ENCODE data around the gene LRP1-AS.

LRP1-AS gene

DNA sequence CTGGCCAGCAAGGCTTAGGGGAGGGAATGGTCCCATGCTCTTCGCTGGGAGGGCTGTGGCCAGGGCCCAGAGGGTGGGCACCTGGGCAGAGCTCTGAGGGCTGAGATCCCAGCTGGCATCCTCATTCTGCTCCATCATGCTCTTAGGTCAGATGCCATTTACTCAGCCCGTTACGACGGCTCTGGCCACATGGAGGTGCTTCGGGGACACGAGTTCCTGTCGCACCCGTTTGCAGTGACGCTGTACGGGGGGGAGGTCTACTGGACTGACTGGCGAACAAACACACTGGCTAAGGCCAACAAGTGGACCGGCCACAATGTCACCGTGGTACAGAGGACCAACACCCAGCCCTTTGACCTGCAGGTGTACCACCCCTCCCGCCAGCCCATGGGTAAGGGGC, 30.8 kb upstream of the LRP1-AS start:
- Histone ChIP-seq H3K27me3 (no peaks in the 10 kb centered on the region), H3K36me3 (no peaks in the 10 kb centered on the region), H3K4me1 (ENCODE audit: control insufficient read depth in 1 of 2, insufficient read depth in 1 of 2, low read depth in 1 of 2, low read length in 1 of 2) (no peaks in the 10 kb centered on the region), H3K27ac (no peak overlapping the region), H3K4me3 (ENCODE audit: low read depth in 1 of 2, low read length in 1 of 2) (no peak overlapping the region), H3K9me3 (no peaks in the 10 kb centered on the region)
- no peak for TF ChIP-seq CTCF (IDR thresholded peaks at IDR 0.05)

DNA sequence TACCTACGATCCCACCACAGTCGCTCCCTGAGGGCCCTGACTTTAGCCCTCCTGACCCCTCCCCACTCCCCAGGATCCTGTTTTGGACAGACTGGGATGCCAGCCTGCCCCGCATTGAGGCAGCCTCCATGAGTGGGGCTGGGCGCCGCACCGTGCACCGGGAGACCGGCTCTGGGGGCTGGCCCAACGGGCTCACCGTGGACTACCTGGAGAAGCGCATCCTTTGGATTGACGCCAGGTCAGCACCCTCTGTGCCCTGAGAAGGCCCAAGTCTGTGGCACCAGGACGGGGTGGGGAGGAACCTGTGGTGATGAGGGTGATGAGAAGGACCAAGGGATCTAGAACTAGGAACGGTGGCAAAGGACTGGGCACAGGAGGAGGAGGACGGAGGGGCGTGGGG, 29.9 kb upstream of the LRP1-AS start:
- H3K9me3 ChIP-seq = no peaks in the 10 kb centered on the region
- TF ChIP-seq CTCF (IDR thresholded peaks at IDR 0.05) = no peak
- no peaks in the 10 kb centered on the region for H3K36me3 ChIP-seq
- H3K4me1 ChIP-seq (ENCODE audit: control insufficient read depth in 1 of 2, insufficient read depth in 1 of 2, low read depth in 1 of 2, low read length in 1 of 2) = no peaks in the 10 kb centered on the region
- no peak overlapping the region for H3K4me3 ChIP-seq (ENCODE audit: low read depth in 1 of 2, low read length in 1 of 2)
- H3K27me3 ChIP-seq = no peaks in the 10 kb centered on the region
- H3K27ac ChIP-seq = no peak overlapping the region

DNA sequence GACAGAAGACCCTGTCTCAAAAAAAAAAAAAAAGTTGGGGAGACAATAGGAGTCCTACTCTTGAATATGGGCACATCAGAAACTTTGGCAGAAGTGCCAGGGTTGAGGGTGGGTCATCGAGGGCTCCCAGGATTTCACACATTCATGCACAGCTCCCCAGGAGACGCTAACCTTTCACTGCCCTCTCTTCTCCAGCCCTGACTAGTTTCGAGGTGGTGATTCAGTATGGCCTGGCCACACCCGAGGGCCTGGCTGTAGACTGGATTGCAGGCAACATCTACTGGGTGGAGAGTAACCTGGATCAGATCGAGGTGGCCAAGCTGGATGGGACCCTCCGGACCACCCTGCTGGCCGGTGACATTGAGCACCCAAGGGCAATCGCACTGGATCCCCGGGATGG, 29.4 kb upstream of the LRP1-AS start:
- Histone ChIP-seq H3K4me1 (ENCODE audit: control insufficient read depth in 1 of 2, insufficient read depth in 1 of 2, low read depth in 1 of 2, low read length in 1 of 2) (no peaks in the 10 kb centered on the region), H3K4me3 (ENCODE audit: low read depth in 1 of 2, low read length in 1 of 2) (no peak overlapping the region), H3K9me3 (no peaks in the 10 kb centered on the region), H3K27me3 (no peaks in the 10 kb centered on the region), H3K36me3 (no peaks in the 10 kb centered on the region), H3K27ac (no peak overlapping the region)
- no peak for TF ChIP-seq CTCF (IDR thresholded peaks at IDR 0.05)

DNA sequence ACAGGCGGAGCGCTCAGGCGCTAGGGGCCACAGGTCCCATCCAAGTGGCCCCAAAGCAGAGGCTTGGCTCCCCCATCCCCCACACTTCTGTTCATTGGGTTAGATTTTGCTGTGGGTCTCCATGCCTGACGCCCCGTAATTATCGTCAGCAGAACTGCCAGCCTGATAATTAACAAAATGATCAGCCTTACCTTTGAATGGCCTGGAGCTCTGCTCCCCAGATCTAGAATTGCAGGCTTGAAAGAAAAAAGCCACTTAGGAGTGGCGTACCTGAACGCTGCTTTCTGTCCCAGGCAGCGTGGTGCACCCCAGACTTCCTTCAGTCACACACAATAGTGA, 28.7 kb upstream of the LRP1-AS start:
- Histone ChIP-seq H3K9me3 (no peaks in the 10 kb centered on the region), H3K4me3 (ENCODE audit: low read depth in 1 of 2, low read length in 1 of 2) (no peak overlapping the region), H3K27ac (no peak overlapping the region), H3K4me1 (ENCODE audit: control insufficient read depth in 1 of 2, insufficient read depth in 1 of 2, low read depth in 1 of 2, low read length in 1 of 2) (no peaks in the 10 kb centered on the region), H3K36me3 (no peaks in the 10 kb centered on the region), H3K27me3 (no peaks in the 10 kb centered on the region)
- TF ChIP-seq CTCF (IDR thresholded peaks at IDR 0.05) = no peak

GRCh38 chr12:57175428-57176138, 28.2 kb upstream of the LRP1-AS start:
- no peaks in the 10 kb centered on the region for H3K9me3 ChIP-seq
- H3K27me3 ChIP-seq = no peaks in the 10 kb centered on the region
- H3K4me3 ChIP-seq (ENCODE audit: low read depth in 1 of 2, low read length in 1 of 2) = no peak overlapping the region
- no peak overlapping the region for H3K27ac ChIP-seq
- TF ChIP-seq CTCF (IDR thresholded peaks at IDR 0.05) = no peak
- no peaks in the 10 kb centered on the region for H3K4me1 ChIP-seq (ENCODE audit: control insufficient read depth in 1 of 2, insufficient read depth in 1 of 2, low read depth in 1 of 2, low read length in 1 of 2)
- no peaks in the 10 kb centered on the region for H3K36me3 ChIP-seq

GRCh38 chr12:57173683-57174082, 26.3 kb upstream of the LRP1-AS start:
- Histone ChIP-seq H3K9me3 (no peaks in the 10 kb centered on the region), H3K36me3 (no peaks in the 10 kb centered on the region), H3K27ac (no peak overlapping the region), H3K4me3 (ENCODE audit: low read depth in 1 of 2, low read length in 1 of 2) (no peak overlapping the region), H3K4me1 (ENCODE audit: control insufficient read depth in 1 of 2, insufficient read depth in 1 of 2, low read depth in 1 of 2, low read length in 1 of 2) (no peaks in the 10 kb centered on the region), H3K27me3 (no peaks in the 10 kb centered on the region)
- no peak for TF ChIP-seq CTCF (IDR thresholded peaks at IDR 0.05)
